Measurements from ENCODE around the gene KREMEN1.
A peak's percentile ranks its signal among the peaks of the same experiment; 100 is the strongest.

The KREMEN1 gene

DNA sequence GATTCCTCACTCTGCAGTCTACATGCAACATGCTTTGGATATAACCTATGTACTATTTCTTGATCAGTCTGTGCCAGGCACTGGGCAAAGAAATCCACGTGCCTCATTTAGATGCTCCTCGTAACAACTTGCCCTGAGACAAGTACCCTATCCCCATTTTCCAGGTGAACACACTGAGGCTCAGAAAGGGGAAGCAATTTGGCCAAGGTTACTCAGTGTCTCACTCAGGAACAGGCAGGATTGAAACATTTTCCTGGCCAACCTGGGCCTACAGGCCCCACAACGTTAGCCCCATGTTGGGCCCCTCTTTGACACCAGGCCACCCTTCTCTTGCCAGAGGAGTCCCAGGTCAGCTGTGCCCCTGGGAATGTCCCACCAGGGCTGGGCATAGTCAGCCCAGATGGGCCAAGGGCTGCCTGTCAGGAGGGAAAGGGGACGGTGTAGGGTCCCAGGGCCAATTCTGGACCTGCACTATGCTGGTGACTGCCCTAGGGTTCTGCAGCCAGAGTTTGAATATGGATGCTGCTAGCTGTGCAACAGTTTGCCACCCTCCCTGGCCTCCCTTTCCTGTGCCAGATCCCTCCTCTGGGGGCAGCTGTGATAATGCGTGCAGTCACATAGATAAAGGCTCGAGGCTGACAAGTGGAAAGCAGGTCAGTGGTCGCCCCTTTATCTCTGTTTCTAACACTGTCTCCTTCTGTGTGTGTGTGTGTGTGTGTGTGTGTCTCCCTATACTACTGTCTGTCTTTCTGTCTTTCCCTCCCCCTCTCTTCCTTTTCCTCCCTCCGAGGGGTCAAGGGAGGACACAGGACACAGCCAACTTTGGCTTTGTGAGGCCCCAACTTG is 122.5 kb downstream of the KREMEN1 start:
- no peak for DNase-seq

DNA sequence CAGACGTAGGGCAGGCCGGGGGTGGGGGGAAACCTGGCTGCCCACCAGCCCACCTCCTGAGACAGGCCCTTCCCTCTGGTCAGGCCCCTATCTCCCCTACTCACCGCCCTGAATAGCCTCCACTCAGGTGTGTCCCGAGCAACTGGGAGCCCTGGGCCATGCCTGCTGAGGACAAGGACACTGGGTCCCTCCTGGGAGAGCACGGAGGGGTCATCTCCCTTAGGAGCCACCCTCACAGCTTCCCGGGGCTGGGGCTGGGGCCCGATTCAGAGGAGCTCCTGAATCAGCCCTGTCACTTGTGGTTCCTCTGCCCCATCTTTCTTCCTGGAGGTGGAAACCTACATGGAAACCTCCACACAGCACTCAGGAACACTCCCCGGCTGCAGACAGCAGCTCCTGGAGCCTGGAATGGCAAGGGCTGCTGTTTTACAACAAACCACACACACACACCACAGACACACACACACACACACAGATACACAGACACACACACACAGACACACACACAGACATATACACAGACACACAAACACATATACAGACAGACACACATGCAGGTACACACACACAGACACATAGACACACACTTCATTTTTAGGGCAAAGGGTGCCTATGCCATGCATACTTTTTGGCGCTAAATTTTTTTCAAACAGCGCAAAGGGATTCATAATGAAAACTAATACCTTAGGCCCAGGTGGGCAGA is 123.3 kb downstream of the KREMEN1 start:
- DNase-seq, result no peak

DNA sequence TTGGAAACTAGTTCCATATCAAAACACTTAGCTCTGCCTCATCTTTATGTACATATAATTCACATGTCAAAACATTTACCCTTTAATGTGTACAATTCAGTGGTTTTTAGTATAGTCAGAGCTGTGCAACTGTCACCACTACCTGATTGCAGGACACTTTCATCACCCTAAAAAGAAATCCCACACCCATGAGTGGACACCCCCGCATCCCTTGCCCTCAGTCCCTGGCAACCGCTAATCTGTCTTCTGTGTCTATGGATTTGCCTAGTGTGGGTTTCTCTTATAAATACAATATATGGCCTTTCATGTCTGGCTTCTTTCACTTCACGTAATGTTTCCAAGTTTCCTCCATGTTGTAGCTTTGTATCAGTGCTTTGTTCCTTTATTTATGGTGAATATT is 124.3 kb downstream of the KREMEN1 start:
- DNase-seq, result no peak

DNA sequence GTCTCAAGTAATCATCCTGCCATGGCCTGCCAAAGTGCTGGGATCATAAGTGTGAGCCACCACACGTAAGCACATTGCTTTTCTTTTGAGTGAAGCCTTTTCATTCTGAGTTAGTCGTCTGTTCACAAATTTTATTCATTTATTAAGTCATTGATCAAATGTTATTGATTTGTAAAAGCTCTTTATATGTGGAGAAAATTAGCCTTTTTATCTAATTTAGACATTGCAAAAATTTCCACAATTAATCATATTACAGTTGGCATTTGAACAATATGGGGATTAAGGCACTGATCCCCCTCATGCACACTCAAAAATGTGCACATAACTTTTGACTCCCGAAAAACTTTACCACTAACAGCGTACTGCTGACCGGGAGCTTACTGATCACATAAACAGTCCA is 125.4 kb downstream of the KREMEN1 start:
- no peak for DNase-seq

DNA sequence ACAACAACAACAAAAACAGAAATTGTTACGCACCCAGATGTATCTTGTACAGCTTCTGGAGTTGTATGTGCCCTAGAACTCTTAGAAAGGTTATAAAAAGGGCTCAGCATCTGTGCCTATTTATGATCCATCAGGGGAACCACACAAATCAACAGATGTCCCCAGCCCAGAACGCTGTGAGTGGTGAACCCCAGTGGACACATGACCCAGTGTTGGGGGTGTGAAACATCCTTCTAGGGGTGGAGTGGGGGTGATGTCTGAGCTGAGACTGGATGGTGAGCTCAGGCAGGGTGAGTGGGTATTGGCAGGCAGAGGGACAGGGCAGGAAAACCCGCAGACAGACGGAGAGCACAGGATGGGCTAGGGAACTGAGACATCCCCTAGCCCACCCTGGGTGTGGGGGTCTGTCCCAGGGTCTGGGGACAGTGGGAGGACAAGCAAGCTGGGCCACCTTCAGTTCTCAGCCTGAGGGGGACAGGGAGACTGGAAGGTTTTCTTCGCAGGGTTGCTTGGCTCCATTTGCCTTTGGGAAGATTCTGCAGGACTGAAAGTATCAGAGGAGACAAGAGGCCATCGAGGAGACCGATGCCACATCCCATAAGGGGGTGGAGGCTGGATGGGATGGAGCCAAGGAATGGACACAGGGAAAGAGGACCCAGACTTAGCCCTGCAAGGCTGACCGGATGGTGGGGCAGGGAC is 127.0 kb downstream of the KREMEN1 start:
- no peak for DNase-seq

DNA sequence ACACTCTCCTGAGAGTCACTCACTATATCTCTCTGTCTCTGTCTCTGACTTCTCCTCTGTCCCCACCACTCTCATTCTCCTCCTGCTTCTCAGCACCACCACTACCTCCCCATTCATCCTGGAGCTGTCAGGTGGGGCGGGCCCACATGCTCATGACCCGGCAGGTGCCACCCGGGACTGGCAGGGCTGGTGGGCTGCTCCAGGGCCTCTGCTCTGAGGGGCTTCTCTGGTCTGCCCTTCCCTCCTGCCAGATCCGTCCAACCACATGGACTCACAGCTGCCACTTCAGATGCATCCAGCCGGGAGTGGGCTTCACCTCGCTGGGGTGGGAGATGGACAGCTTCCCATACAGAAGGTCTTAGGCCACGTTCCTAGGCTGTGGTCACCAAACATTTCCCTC is 128.1 kb downstream of the KREMEN1 start:
- no peak for DNase-seq

DNA sequence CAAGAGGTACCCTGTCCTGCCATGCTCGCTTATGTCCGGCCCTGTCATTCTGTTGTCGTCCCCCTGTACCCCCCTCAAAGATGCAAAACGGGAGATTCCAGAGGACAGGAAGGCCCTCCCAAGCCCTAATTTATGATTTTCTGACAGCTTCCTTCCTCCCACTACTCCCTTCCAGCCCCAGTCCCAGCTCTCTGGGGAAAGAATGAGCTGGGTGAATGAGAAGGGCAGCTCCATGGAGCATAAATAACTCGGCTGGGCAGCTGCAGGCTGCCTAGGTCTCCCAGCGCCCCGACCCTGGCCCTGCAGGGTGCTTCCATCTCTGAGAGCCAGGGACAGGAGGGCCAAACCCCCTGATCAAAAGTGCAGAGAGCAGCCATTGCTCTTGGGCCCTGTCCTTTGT is 128.9 kb downstream of the KREMEN1 start:
- no peak for DNase-seq

DNA sequence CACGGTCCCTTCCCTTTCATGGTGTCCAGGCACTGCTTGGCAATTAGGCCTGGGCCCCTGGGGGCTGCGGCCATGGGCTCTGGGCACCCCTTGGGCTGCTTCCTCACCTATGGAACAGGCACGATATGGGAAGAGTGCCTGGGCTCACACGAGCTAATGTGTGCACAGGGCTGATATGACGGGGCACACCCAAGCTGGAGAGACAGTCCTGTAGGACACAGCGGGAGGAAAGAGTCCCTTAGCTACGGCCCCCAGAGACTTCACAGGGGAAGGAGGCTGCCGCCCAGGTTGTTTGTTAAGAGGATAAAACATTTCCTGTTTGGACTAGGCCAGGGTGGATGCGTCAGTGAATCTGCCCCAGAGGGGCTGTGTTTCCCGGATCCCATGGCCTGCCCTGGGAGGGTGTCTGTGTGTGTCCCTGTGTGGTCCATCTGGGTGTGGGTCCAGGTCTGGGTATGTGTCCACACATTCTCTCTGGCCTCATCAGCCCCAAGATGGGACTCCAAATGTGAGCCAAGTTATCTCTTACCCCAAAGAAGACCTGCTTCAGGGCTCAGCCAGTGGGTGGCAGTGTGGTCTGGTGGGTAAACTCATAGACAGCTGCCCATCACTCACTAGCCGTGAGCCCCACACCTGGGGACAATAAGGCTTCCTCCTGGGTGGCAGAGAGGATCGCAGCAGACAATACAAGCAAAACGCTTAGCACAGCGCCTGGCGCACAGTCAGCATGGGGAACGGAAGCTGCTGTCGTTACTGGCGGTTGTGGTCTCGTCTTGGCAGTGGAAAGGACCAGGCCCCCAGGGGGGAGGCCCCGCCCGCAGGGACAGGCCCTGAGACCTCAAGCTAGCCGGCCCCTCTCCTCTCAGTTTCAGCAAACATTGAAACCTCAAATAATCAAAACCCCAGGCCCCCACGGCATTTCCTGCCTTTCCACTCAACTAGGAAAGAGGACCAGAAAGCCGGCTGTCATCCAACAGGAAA is 129.7 kb downstream of the KREMEN1 start:
- peak; percentile 89 to 91 for DNase-seq

DNA sequence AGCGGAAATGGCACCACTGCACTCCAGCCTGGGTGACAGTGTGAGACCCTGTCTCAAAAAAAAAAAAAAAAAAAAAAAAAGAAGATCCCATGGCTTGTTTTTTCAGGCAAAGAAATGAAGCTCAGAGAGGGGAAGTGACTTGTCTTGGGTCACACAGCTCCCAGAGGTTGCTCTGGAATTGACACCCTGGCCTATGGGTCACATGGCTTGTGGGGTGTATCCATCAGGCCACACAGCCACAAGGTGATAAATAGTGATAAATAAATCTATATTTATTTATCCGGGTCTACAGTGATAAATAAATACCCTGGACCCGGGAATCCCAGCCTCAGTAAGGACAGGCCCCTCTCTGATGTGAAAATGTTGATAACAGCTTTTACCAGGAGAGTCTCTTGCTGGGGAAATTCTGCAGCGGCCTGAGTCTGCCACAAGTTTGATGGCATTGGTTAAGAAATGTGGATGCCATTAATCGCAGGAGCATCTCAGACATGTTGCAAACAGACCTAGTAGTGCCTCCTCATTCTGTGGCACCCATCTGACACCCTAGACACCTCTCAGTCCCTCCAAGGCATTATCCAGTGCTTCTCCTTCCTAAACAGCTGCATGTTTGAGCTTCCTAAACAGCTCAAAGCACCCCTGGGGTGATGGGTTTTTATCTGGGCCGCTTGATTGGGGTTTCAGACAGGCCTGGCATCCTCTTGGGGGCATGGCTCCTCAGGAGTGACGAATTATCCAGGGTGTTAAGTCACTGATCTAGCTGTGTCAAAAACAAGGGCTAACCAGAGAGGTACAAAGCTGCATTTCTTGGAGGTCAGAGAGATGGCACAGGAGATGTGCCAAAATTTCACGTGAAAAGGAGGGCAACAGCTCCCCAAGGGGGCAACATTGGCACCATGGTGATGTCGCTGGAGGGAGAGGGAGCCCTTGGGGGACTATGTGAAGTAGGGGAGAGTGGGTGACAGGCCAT is 130.9 kb downstream of the KREMEN1 start:
- DNase-seq, result no peak

DNA sequence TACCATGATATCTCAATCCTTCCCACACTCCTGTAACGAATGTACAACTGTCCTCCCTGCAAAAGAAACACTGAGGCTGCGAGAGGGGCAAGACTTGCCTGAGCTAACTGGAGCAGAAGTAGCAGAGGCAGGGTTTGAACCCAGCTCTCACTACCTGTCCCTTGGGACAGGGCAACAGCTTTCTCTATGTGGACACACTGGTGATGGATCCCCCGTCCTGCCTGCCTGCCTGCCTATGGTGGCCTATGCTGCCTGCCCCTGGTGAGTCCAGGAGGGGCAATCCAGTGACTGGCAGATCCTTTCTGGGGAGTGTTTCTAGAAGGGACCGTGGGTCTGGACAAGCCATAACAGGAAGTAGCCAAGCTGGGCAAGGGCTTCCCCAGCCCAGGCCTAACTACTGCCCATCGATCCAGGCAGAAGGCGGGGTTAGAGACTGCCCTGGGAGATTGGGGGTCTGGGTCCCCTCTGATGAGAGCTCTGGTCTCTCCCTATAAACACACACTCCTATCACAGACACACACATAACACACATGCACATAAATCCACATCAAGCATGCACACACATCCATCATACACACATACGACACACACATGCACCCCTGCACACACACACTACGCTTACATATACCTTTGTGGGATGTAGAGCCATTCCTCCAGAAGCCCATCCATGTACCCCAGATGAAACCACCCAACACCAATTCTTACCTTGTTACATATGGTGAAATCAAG is 131.8 kb downstream of the KREMEN1 start:
- DNase-seq, result peak in 1 of 2 experiments; percentile 10

DNA sequence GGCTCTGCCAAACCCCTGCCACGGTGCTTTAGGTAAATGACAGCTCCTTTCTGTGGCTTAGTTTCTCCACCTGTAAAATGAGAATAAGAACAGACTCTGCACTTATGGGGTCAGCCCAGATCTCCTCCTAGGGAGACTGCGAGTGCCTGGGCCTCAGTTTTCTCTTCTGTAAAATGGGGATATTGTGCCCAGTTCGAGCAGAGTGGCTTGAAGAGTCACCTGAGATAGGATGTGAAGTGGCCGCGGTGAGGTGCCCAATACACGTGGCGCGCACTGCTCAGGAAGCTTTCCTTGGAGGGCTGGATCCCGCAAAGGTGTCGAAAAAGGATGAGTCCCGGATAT is 132.4 kb downstream of the KREMEN1 start:
- DNase-seq, result no peak

DNA sequence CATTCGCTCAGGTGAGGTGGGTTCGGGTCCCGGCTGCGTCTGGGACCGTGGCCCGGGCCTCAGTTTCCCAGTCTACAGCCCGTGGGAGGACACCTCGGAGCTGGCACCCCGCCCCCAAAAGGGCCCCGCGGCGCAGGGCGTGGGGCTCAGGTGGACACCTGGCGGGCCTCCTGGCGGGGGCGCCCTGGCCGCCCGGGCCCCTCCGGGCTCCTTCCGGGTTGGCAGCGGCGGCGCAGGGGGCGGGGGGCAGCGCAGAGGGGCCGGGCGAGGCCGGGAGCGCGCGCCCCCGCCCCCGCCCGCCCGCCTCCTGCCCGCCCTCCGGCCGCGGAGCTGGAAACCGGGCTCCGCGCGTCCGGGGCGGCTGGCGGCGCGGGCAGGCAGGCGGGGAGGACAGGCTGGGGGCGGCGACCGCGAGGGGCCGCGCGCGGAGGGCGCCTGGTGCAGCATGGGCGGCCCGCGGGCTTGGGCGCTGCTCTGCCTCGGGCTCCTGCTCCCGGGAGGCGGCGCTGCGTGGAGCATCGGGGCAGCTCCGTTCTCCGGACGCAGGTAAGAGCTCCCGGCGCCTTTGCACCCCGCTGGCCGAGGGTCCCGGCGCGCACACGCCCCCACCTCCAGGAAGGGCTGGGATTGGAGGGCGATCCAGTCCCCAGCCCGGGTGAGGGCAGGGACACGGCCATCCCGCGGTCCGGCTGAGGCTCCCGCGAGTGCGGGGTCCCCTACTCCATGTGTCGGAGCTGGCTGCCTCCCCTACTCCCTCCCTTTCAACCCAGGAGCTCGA is 132.9 kb downstream of the KREMEN1 start, which contains the start of gene EMID1:
Gene EMID1 (plus strand): TSS at position 303 of the 778 bp plus-strand sequence. CDS start 143 bp downstream, at position 446.
- DNase-seq, result peak in 1 of 2 experiments; percentile 6

DNA sequence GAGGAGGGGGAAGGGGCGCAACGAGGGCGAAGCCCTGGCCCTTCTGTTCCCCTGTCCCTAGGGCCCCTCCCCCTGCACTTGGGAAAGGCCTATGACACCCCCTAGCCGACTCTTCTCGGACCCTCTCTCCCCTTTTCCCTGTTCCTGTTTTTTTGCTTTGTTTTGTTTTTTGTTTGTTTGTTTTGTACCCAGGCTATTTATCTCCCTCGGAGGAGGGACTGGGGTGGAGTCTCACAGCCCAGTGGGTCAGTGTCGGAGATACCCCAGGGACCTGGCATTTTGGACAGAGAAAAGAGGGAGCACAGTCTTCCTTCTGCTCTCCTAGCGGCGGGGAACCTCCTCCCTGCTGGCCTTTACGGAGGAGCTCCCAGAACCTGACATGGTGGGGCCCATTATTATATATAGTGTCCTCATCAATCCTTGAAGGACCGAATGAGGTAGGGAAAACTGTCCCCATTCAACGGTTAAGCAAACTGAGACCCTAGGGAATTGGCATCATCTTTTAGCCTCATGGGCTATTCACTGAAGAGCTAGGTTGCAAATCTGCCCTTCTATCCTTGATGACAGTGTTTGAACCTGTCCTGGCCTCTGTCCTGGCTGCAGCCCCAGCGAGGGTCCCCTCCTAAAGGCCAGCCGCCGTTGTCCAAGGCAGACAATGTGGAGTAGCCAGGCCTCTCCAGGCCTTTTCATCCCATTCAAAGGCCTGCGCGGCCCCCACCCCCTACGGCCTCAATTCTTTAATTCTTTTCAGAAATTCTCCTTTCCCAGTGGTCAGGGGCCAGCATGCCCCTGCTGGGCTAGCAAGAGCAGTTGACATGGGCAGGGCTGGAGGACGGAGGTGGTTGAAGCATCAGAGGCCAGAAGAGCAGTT is 133.8 kb downstream of the KREMEN1 start:
- no peak for DNase-seq

DNA sequence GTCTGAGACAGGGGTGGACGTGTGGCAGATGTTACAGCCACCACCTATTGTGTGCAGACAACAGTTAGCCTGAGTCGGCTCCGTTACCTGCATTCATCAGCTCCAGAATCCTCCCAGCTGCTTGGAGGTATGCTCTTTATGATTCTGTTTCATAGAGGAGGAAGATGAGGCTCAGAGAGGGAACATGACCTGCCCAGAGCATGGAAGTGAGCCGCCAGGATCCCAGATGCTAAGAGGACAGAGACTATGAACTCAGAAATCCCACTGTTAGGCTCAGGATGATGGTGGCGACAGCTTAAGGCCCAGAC is 134.4 kb downstream of the KREMEN1 start:
- no peak for DNase-seq

DNA sequence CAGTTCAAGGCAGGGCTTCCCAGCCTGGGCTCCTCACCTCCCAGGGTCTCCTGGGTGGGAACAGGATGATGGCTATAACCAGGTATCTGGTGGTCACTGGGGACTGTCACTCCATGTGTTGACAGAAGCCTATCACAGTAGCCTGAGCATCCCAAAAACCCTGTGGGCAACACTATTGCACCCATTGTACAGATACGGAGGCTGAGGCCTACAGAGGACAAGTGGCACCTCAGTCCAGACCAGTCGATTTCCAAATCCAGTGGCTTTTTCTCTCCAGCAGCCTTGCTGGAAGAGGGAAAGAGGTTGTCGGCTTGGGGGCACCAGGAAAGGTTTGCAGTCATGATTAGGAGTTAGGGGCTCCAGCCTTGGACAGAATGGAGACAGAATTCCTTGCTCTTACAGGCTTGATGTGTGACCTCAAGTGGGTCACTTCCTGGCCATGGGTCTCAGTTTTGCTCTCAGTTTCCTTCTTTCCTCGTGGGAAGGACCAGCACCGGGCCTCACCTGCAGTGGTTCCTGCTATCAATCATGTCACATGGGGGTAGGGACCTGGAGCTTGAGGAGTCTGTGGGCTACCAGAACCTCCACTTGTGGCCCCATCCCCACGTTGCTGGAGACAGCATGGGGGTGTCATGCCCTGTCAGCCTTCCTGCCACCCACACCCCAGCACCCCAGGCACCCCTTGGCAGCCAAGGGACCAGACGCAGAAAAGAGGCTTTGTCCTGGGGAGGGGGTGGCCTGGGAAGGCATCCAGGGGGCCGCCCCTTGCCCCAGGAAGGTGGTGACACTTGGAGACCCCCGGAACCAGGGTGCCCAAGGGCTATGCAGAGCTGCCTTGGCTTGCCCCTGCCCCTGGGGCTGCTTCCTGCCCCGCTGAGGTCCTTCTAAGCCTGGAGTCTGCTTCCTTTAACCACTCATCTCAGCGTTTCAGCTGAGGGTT is 135.0 kb downstream of the KREMEN1 start:
- no peak for DNase-seq

DNA sequence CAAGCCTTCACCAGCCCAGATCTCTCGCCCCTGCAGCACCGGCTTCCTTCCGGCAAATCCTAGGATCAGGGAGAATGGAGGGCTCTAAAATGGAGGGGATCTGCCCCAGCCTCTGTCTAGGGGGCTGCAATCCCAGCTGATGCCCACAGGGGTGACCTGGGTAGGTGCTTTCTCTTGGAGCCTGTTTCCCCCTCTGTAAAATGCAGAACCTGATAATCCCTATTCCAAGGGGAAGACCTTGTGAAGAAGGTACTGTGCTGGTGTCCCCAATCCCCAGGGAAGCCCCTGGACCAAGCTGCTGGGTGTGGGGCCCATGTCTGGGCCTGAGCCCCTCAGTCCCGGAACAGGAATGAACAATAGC is 135.6 kb downstream of the KREMEN1 start:
- DNase-seq, result no peak

DNA sequence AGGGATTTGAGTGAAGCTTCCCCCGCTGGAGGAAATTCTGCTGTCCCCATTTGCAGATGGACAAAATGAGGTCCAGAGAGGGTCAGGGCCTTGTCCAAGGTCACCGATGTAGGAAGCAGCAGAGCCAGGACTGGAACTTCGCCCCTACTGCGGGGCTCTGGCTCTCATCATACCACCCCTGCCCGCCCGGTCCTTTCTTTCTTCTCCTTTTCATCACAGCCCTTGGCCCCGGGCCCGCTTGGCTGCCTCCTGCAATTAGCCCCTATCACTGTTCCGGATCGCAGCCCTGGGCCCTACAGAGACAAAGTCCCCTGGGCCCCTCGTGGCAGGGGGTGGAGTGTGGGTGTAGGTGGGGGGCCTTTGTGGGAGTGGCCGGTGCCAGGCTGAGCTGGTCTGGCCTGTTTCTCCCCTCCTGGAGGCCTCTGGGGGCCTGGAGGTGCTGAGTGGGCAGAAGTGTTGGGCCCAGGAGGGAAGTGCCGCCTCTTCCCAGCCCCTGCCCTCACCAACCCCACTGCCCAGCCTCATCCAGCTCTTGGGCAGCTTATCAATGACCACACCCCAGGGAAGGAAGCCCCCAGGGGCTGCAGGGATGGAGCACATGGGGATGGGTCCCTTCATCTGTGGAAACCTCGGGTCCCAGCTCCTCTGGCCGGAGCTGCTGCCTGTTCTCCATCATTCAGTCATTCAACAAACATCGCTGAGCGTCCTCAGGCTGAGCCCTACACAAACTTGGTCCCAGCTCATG is 136.2 kb downstream of the KREMEN1 start:
- peak in 1 of 2 experiments; percentile 7 for DNase-seq

Measured in AML-193 (cell line).